ENCODE data around the gene LSR. TPM values are rescaled to one million over a fixed set of nuclear protein-coding genes. Genes with fewer than 3 reads are reported as not detected.

LSR gene
- total RNA-seq, 4 donors from 2014 or later, result 4.0 to 15.8 (median 5.0) TPM

DNA sequence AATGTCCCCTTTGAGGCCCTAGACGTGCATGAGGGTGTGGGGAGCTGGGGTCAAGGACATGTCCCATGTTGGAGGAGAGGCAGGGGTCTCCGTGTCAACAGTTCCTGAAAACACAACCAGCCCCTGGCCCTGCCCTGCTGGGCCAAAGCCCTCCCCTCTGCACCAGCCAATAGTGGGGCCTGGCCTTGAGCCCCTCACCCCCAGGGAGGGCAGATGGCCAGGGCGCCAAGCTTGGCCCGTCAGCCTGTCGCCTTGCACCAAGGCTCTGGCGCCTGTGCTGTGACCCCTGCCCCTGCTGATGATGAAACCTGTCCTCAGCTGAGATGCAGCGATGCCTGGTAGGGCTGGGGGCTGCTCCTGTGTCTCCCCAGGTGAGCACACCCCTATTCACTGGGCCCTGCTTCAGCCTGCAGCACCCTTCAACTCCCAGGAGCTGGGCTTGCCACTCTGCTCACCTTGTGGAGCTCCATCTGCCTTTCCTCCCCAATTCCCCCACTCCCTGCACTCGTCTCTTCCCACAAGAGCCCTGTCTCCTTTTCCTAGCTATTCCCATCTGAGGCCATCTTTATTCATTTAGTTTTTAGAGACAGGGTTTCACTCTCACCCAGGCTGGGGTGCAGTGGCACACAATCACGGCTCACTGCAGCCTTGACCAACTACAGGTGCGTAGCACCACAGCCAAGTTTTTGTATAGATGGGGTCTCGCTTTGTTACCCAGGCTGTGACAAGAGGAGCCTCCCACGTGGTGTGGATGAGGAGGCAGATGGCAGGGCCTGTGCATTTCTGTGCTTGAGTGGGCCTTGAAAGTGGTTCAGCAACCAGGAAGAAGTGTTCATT is 31.4 kb downstream of the LSR start:
- TF ChIP-seq, protein P1, sequence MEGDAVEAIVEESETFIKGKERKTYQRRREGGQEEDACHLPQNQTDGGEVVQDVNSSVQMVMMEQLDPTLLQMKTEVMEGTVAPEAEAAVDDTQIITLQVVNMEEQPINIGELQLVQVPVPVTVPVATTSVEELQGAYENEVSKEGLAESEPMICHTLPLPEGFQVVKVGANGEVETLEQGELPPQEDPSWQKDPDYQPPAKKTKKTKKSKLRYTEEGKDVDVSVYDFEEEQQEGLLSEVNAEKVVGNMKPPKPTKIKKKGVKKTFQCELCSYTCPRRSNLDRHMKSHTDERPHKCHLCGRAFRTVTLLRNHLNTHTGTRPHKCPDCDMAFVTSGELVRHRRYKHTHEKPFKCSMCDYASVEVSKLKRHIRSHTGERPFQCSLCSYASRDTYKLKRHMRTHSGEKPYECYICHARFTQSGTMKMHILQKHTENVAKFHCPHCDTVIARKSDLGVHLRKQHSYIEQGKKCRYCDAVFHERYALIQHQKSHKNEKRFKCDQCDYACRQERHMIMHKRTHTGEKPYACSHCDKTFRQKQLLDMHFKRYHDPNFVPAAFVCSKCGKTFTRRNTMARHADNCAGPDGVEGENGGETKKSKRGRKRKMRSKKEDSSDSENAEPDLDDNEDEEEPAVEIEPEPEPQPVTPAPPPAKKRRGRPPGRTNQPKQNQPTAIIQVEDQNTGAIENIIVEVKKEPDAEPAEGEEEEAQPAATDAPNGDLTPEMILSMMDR (IDR thresholded peaks at IDR 0.05; ENCODE audit: low read depth), result no peak

DNA sequence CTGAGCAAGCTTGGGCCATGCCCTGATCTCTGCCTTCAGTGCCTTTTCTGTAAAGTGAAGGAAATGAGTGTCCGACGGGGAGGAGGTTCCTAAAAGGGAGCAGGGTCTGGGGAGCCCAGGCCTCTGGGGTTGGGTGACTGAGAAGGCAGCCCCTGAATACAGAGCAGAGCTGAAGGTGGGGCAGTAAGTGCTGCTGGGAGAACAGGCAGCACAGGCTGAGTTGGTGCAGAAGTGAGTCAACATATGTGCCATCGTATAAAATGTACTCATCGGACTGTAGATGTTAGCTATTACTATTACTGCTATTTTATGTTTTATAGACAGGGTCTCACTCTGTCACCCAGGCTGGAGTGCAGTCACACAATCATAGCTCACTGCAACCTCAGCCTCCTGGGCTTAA is 32.5 kb downstream of the LSR start:
- TF ChIP-seq, protein P1 (IDR thresholded peaks at IDR 0.05; ENCODE audit: low read depth), result no peak

DNA sequence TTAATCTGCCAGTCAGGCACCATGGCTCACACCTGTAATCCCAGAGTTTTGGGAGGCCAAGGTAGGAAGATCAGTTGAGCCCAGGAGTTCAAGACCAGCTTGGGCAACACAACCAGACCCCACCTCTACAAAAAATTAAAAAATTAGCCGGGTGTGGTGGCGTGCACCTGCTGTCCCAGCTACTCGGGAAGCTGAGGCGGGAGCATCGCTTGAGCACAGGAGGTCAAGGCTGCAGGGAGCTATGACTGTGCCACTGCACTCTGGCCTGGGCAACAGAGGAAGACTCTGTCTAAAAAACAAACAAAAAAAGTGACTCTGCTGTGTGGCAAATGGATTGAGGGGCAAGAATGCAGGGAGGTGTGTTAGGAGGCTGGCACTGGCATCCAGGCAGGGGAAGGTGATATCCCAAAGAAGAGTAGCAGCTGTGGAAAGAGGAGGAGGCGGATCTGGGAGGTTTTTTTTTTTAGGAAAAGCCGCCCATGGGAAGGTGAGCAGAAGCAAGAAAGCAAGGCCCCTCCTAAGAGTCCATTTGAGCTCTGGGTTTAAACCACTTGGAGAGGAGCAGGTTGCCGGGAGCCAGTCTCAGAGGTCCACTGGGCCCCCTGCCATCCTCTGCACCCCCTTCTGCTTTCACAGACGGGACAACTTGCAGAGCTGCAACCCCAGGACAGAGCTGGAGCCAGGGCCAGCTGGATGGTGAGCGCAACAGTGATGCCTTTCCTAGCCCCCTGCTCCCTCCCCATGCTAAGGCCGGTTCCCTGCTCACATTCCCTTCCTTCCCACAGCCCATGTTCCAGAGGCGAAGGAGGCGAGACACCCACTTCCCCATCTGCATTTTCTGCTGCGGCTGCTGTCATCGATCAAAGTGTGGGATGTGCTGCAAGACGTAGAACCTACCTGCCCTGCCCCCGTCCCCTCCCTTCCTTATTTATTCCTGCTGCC is 35.6 kb downstream of the LSR start:
- TF ChIP-seq, protein P1 (IDR thresholded peaks at IDR 0.05; ENCODE audit: low read depth), result no peak

DNA sequence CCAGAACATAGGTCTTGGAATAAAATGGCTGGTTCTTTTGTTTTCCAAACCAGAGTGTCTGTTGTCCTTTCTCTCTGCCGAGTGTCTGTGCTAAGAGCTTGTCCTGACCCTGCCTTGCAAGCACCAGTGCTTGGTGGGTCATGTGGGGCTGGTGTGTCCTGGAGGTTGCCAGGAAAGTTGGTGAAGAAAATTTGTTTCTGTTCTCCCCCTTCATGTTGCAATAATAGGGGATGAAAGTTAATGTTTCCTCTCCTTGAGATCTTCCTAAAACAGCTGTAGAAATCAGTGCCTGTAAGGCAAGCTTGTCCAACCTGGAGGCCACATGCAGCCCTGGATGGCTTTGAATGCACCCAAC is 36.3 kb downstream of the LSR start:
- TF ChIP-seq, protein P1 (IDR thresholded peaks at IDR 0.05; ENCODE audit: low read depth), result no peak

DNA sequence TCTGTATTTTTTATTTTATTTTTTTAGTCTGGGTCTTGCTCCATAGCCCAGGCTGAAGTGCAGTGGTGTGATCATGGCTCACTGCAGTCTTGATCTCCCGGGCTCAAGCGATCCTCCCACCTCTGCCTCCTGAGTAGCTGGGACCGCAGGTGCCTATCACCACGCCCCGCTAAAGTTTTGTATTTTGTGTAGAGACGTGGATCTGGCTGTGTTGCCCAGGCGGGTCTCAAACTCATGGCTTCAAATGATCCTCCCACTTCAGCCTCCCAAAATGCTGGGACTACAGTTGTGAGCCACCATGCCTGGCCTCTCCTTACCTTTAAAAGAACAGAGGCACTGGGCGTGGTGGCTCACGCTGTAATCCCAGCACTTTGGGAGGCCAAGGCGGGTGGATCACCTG is 38.9 kb downstream of the LSR start:
- TF ChIP-seq, protein P1 (IDR thresholded peaks at IDR 0.05; ENCODE audit: low read depth), result no peak

DNA sequence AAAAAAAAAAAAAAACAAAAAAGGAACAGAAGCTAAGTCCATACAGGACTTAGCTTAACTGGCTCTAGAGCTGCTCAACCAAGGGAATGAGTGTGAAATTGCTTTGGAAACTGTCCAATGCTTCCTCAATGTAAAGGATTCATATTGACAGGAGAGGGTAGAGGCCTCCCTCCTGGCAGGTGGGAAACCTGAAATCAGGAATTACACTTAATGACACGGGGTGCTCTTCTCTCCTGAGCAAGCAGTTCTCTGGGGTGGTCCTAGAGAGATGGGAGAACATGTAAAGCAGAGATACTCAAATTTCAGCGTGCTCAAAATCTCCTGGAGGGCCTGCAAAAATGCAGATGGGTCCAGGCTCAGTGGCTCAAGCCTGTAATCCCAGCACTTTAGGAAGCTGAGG is 39.5 kb downstream of the LSR start:
- TF ChIP-seq, protein P1 (IDR thresholded peaks at IDR 0.05; ENCODE audit: low read depth), result no peak

DNA sequence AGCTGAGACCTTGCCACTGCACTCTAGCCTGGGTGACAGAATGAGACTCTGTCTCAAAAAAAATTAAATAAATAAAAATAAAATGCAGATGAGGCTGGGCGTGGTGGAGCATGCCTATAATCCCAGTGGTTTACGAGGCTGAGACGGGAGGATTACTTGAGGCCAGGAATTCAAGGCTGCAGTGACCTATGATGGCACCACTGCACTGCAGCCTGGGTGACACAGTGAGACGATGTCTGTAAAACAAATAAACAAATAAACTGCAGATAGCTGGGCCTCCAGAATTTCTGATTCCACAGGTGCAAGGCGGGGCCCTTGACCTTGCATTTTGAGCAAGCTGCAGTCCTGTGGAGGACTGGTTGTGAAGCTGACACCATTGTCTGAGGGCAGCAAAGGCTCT is 40.1 kb downstream of the LSR start:
- TF ChIP-seq, protein P1 (IDR thresholded peaks at IDR 0.05; ENCODE audit: low read depth), result no peak
